Sigmoid colon (tissue), 7 donors: ENCODE results near the gene CHURC1. TPM values are rescaled to one million over a fixed set of nuclear protein-coding genes. Genes with fewer than 3 reads are reported as not detected.

Experiments
- DNase-seq: peaks from one replicate; pipeline ENCODE4 v3.0.0-alpha.2; 2019
- H3K27ac ChIP-seq, 4 donors: fragments of 200-600 bp; sonication (generic); one replicate each; pipeline ENCODE4 v1.5.1; 2016 to 2019; ENCODE audit warnings: mild to moderate bottlenecking in 1 of 4
- H3K27me3 ChIP-seq, 3 donors: fragments of 200-600 bp; sonication (generic); one replicate each; pipeline ENCODE4 v1.5.1; 2019; ENCODE audit warnings: mild to moderate bottlenecking in 1 of 3
- H3K36me3 ChIP-seq, 4 donors: fragments of 200-600 bp; sonication (generic); one replicate each; pipeline ENCODE4 v1.5.1; 2016 to 2019
- H3K4me1 ChIP-seq, 4 donors: fragments of 200-600 bp; sonication (generic); one replicate each; pipeline ENCODE4 v1.5.1; 2017 to 2019
- H3K4me3 ChIP-seq, 4 donors: fragments of 200-600 bp; sonication (generic); one replicate each; pipeline ENCODE4 v1.5.1; 2017 to 2019; ENCODE audit warnings: mild to moderate bottlenecking in 2 of 4, moderate library complexity in 1 of 4
- H3K9me3 ChIP-seq, 4 donors: fragments of 200-600 bp in 3 of 4; sonication (generic) in 3 of 4; one replicate each; pipeline versions ENCODE4 v1.5.1 to v1.6.1; 2013 to 2019
- CTCF ChIP-seq, 4 experiments: fragments of 450-650 bp in 3 of 4; fragments of 200-600 bp in 1 of 4; IDR thresholded peaks; one replicate each; pipeline ENCODE4 v1.5.1; 2016 to 2019; ENCODE audit warnings: antibody characterized with exemption in 4 of 4, mild to moderate bottlenecking in 3 of 4, moderate library complexity in 2 of 4
- EP300 ChIP-seq, 4 donors: sonication (generic); formaldehyde crosslinking; IDR thresholded peaks; one replicate each; pipeline ENCODE4 v1.6.1; 2017; ENCODE audit warnings: antibody characterized with exemption in 4 of 4
- POLR2A ChIP-seq, 2 donors: fragments of 450-650 bp; IDR thresholded peaks; one replicate each; pipeline ENCODE4 v1.6.1; 2016; ENCODE audit warnings: antibody characterized with exemption in 2 of 2, mild to moderate bottlenecking in 2 of 2, moderate library complexity in 2 of 2
- POLR2AphosphoS5 ChIP-seq, 4 donors: sonication (generic); formaldehyde crosslinking; IDR thresholded peaks; one replicate each; pipeline ENCODE4 v1.6.1; 2017; ENCODE audit warnings: antibody characterized with exemption in 4 of 4
- WGBS, 2 donors: extraction: QIAGEN DNeasy Blood & Tissue Kit; methylation state at CpG; one replicate each; pipeline ENCODE4 v1.1.7; 2013; 5-methylcytosine and 5-hydroxymethylcytosine counted together
- intact Hi-C: fragments of 100-400 bp; cut with DNase I; formaldehyde crosslinking; loops from one replicate; pipeline ENCODE4 v1.15.1; 2023
- polyA plus RNA-seq, 3 donors: library from polyadenylated mRNA; stranded (reverse); fragments of 200-250 nt; gene quantifications; one replicate each; pipeline ENCODE4 v1.2.3, GENCODE V29; 2013
- total RNA-seq, 4 donors: library from RNA; depleted of rRNA; stranded (reverse); fragments of >200 nt; gene quantifications; one replicate each; pipeline ENCODE4 v1.1.0, GENCODE V29; 2016
- donor health status: healthy with polysubstance abuse.
- donor health status: Bipolar disorder and iron deficiency.
- donor health status: healthy.

Gene CHURC1
- total and polyA plus RNA-seq, 7 donors, result 41.8 to 161 (median 110) TPM

- H3K27me3 ChIP-seq, result peaks cover 0 to 6% (median 0%) of the 10 kb centered on the region in 3 donors
- no peak for DNase-seq
- 49% methylated on average over 2 of the region's 2 CpGs for WGBS, 2 donors
- no peak overlapping the region for H3K27ac ChIP-seq
- intact Hi-C loops, result loop anchor here (5.0 kb wide), 1 partner anchor 70 kb away; no protein-coding TSS in a partner anchor
- H3K4me3 ChIP-seq, result no peak overlapping the region
- TF ChIP-seq EP300 (IDR thresholded peaks at IDR 0.05) (no peak), POLR2A (IDR thresholded peaks at IDR 0.05) (no peak), CTCF (IDR thresholded peaks at IDR 0.05) (peak in 2 of 4 experiments; percentile 13 to 26), POLR2AphosphoS5 (IDR thresholded peaks at IDR 0.05) (no peak)
- H3K36me3 ChIP-seq, result no peaks in the 10 kb centered on the region
- no peaks in the 10 kb centered on the region for H3K9me3 ChIP-seq
- no peaks in the 10 kb centered on the region for H3K4me1 ChIP-seq
Observed at GRCh38 chr14:64891839-64892375, 22.3 kb upstream of the CHURC1 start.

DNA sequence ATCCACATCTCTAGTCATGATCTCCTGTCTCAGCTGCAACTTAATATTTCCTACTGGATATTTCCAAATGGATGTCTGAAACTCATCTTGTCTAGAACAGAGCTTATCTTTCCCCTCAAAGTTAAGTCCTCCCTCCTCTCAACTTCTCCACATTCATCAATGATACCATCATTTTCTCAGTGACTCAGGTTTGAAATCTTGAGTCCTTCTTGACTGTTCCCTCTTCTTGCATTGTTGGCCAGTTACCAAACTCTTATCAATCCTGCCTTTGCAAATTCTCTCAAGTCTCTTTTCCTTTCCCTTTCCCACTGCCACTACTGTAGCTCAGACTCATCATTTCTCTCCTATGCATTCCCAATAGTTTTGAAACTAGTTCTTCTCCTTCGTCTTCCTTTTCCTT, 14.3 kb upstream of the CHURC1 start:
- no peak for DNase-seq
- H3K36me3 ChIP-seq, result no peaks in the 10 kb centered on the region
- H3K4me3 ChIP-seq, result no peak overlapping the region
- no peaks in the 10 kb centered on the region for H3K9me3 ChIP-seq
- 65 to 82% methylated on average over 1 of the region's 1 CpG for WGBS, 2 donors
- H3K27me3 ChIP-seq, result no peaks in the 10 kb centered on the region
- TF ChIP-seq POLR2AphosphoS5 (IDR thresholded peaks at IDR 0.05) (no peak), CTCF (IDR thresholded peaks at IDR 0.05) (no peak), EP300 (IDR thresholded peaks at IDR 0.05) (no peak), POLR2A (IDR thresholded peaks at IDR 0.05) (no peak)
- H3K27ac ChIP-seq, result no peak overlapping the region
- no peaks in the 10 kb centered on the region for H3K4me1 ChIP-seq
- intact Hi-C loops, result no loop called here

GRCh38 chr14:64906022-64906421, 8.2 kb upstream of the CHURC1 start:
- intact Hi-C loops, result no loop called here
- no peak for TF ChIP-seq CTCF (IDR thresholded peaks at IDR 0.05)
- TF ChIP-seq POLR2AphosphoS5 (IDR thresholded peaks at IDR 0.05), result no peak
- no peak for TF ChIP-seq POLR2A (IDR thresholded peaks at IDR 0.05)
- TF ChIP-seq EP300 (IDR thresholded peaks at IDR 0.05), result no peak
- no peaks in the 10 kb centered on the region for H3K9me3 ChIP-seq
- no peak overlapping the region for H3K4me3 ChIP-seq
- H3K27ac ChIP-seq, result no peak overlapping the region
- H3K36me3 ChIP-seq, result no peaks in the 10 kb centered on the region
- WGBS, 2 donors, result 69 to 79% methylated on average over 6 of the region's 6 CpGs
- DNase-seq, result no peak
- no peaks in the 10 kb centered on the region for H3K27me3 ChIP-seq
- H3K4me1 ChIP-seq, result no peaks in the 10 kb centered on the region

GRCh38 chr14:64910847-64911495, 3.3 kb upstream of the CHURC1 start:
- Histone ChIP-seq H3K27ac (no peak overlapping the region), H3K4me3 (no peak overlapping the region), H3K4me1 (peaks cover 0 to 15% (median 12%) of the 10 kb centered on the region in 4 donors), H3K36me3 (no peaks in the 10 kb centered on the region), H3K27me3 (no peaks in the 10 kb centered on the region), H3K9me3 (no peaks in the 10 kb centered on the region)
- TF ChIP-seq CTCF (IDR thresholded peaks at IDR 0.05) (peak in 1 of 4 experiments; percentile 32), EP300 (IDR thresholded peaks at IDR 0.05) (no peak), POLR2AphosphoS5 (IDR thresholded peaks at IDR 0.05) (no peak), POLR2A (IDR thresholded peaks at IDR 0.05) (no peak)
- intact Hi-C loops, result loop anchor here (5.0 to 10.0 kb wide), 5 partner anchors 76 to 566 kb away; partner anchors contain the start of genes FNTB, FUT8 and MAX
- no peak for DNase-seq
- WGBS, 2 donors, result 22 to 34% methylated on average over 3 of the region's 3 CpGs
